ENCODE measurements around the gene GAA. TPM values are rescaled to one million over a fixed set of nuclear protein-coding genes. Genes with fewer than 3 reads are reported as not detected.
"Not testable (repeated sequence)": the region's sequence is repeated elsewhere in the genome, so short reads cannot be mapped to it uniquely, and the experiment has no call there.

Gene GAA
- total and polyA plus RNA-seq, 5 donors: 36.3 to 51.3 (median 44.8) TPM

- peak in 1 of 2 donors; percentile 14 for ATAC-seq
- Histone ChIP-seq H3K27me3 (ENCODE audit: control insufficient read depth, insufficient read depth) (no peaks in the 10 kb centered on the region), H3K27ac (ENCODE audit: low read length) (no peak overlapping the region), H3K4me1 (ENCODE audit: control insufficient read depth, insufficient read depth, low read length) (no peaks in the 10 kb centered on the region), H3K9me3 (ENCODE audit: control insufficient read depth, low read length) (no peaks in the 10 kb centered on the region), H3K4me3 (ENCODE audit: low read length) (no peak overlapping the region)
- 86% methylated on average over 13 of the region's 13 CpGs for WGBS
- peak in 1 of 3 donors; percentile 54 for DNase-seq
- intact Hi-C loops (cut with DNase I): loop anchor here in 1 of 4 donors (5.0 kb wide), 1 partner anchor 76 kb away; no protein-coding TSS in a partner anchor
These were observed 18.2 kb upstream of the GAA start for GRCh38 chr17:80083136-80083661.

DNA sequence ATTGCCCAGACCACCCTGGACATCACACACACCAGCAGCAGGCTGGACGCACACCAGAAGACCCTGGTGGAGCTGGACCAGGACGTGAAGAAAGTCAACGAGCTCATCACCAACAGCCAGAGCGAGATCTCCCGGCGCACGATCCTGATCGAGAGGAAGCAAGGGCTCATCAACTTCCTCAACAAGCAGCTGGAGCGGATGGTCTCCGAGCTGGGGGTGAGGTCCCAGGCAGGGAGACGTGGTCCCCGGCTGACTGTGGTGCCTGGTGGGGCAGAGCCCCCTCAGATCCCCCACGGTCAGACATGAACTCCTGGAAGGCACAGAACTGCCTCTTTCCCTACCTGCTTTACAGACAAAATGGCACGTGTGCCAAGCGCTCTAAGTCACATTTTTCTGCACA lies 16.6 kb upstream of the GAA start:
- ATAC-seq (no peak), DNase-seq (peak in 1 of 3 donors; percentile 40)
- 88% methylated on average over 15 of the region's 15 CpGs for WGBS
- Histone ChIP-seq H3K4me1 (ENCODE audit: control insufficient read depth, insufficient read depth, low read length) (no peaks in the 10 kb centered on the region), H3K9me3 (ENCODE audit: control insufficient read depth, low read length) (no peaks in the 10 kb centered on the region), H3K27ac (ENCODE audit: low read length) (no peak overlapping the region), H3K27me3 (ENCODE audit: control insufficient read depth, insufficient read depth) (no peaks in the 10 kb centered on the region), H3K4me3 (ENCODE audit: low read length) (no peak overlapping the region)
- intact Hi-C loops (cut with DNase I): loop anchor here in 1 of 4 donors (5.0 kb wide), 1 partner anchor 77 kb away; no protein-coding TSS in a partner anchor

DNA sequence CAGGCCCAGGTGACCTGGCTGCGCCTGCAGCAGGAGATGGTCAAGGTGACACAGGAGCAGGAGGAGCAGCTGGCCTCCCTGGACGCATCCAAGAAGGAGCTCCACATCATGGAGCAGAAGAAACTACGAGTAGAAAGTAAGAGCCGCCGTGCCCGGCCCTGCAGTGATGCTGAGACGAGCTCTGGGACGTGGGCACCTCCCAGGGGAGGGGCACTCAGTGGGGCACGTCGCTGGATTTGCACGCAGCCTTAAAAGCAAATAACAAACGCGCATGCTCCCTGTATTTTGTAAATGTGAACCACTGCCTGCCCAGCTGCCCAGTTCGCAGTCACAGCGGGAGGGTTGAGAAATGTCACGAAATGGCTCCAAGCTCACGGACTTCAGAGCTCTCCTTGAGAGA lies 15.3 kb upstream of the GAA start:
- 86% methylated on average over 17 of the region's 17 CpGs for WGBS
- Histone ChIP-seq H3K4me1 (ENCODE audit: control insufficient read depth, insufficient read depth, low read length) (no peaks in the 10 kb centered on the region), H3K27ac (ENCODE audit: low read length) (no peak overlapping the region), H3K4me3 (ENCODE audit: low read length) (no peak overlapping the region), H3K27me3 (ENCODE audit: control insufficient read depth, insufficient read depth) (no peaks in the 10 kb centered on the region), H3K9me3 (ENCODE audit: control insufficient read depth, low read length) (no peaks in the 10 kb centered on the region)
- DNase-seq: peak in 1 of 3 donors; percentile 53
- no peak for ATAC-seq
- intact Hi-C loops (cut with DNase I): no loop called here

GRCh38 chr17:80086616-80087015 lies 14.8 kb upstream of the GAA start:
- WGBS: 92% methylated on average over 11 of the region's 11 CpGs
- Histone ChIP-seq H3K4me3 (ENCODE audit: low read length) (no peak overlapping the region), H3K4me1 (ENCODE audit: control insufficient read depth, insufficient read depth, low read length) (no peaks in the 10 kb centered on the region), H3K27ac (ENCODE audit: low read length) (no peak overlapping the region), H3K27me3 (ENCODE audit: control insufficient read depth, insufficient read depth) (no peaks in the 10 kb centered on the region), H3K9me3 (ENCODE audit: control insufficient read depth, low read length) (no peaks in the 10 kb centered on the region)
- intact Hi-C loops (cut with DNase I): no loop called here
- ATAC-seq (no peak), DNase-seq (peak in 1 of 3 donors; percentile 27)

- no peak overlapping the region for H3K27ac ChIP-seq (ENCODE audit: low read length)
- H3K4me3 ChIP-seq (ENCODE audit: low read length): no peak overlapping the region
- DNase-seq (peak in 2 of 3 donors; percentile 7 to 27), ATAC-seq (no peak)
- intact Hi-C loops (cut with DNase I): no loop called here
- no peaks in the 10 kb centered on the region for H3K27me3 ChIP-seq (ENCODE audit: control insufficient read depth, insufficient read depth)
- 85% methylated on average over 34 of the region's 34 CpGs for WGBS
- no peaks in the 10 kb centered on the region for H3K9me3 ChIP-seq (ENCODE audit: control insufficient read depth, low read length)
- no peaks in the 10 kb centered on the region for H3K4me1 ChIP-seq (ENCODE audit: control insufficient read depth, insufficient read depth, low read length)
These were observed 13.8 kb upstream of the GAA start for GRCh38 chr17:80087346-80088265.

DNA sequence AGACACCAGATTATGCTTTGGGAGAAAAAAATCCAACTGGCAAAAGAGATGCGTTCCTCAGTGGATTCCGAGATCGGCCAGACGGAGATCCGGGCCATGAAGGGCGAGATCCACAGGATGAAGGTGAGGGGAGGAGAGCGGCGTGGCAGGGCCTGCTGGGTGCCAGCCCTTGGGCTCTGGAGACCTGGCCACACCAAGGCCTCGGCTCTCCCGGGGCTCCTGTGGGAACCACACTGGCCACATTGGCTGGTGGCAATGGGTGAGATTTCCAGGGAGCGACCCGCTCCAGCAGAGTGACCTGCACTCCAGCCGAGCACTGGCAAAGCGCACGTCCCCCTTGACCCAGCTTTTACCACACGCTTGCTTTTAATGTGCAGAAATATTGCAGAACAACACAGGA lies 11.6 kb upstream of the GAA start:
- Histone ChIP-seq H3K9me3 (ENCODE audit: control insufficient read depth, low read length) (no peaks in the 10 kb centered on the region), H3K4me3 (ENCODE audit: low read length) (no peak overlapping the region), H3K27me3 (ENCODE audit: control insufficient read depth, insufficient read depth) (no peaks in the 10 kb centered on the region), H3K27ac (ENCODE audit: low read length) (no peak overlapping the region), H3K4me1 (ENCODE audit: control insufficient read depth, insufficient read depth, low read length) (no peaks in the 10 kb centered on the region)
- ATAC-seq (no peak), DNase-seq (peak in 1 of 3 donors; percentile 41)
- 95% methylated on average over 16 of the region's 16 CpGs for whole genome bisulfite sequencing
- intact Hi-C loops (cut with DNase I): no loop called here

- 95% methylated on average over 44 of the region's 44 CpGs for WGBS
- ATAC-seq; intact Hi-C loops (cut with DNase I): not testable (repeated sequence)
These were observed 11.2 kb upstream of the GAA start for GRCh38 chr17:80090164-80090563.

DNA sequence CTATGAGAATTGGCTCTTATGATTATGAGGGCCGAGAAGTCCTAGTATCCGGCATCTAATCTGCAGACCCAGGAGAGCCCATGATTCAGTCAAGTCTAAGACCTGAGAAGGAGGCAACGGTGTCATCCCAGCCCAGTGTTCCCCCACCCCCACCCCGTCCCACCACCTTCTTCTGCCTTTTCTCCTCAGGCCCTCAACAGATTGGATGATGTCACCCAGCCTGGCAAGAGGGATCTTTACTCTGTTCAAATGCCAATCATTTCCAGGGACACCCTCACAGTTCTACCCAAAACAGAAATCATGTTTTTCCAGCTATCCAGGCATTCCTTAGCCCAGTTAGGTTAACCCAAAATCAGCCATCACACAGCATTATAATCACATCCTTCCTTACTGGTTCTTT lies 10.0 kb upstream of the GAA start:
- no peak overlapping the region for H3K27ac ChIP-seq (ENCODE audit: low read length)
- H3K4me3 ChIP-seq (ENCODE audit: low read length): no peak overlapping the region
- ATAC-seq: no peak
- H3K9me3 ChIP-seq (ENCODE audit: control insufficient read depth, low read length): no peaks in the 10 kb centered on the region
- 92% methylated on average over 4 of the region's 4 CpGs for WGBS
- peak in 1 of 3 donors; percentile 2 for DNase-seq
- H3K4me1 ChIP-seq (ENCODE audit: control insufficient read depth, insufficient read depth, low read length): no peaks in the 10 kb centered on the region
- intact Hi-C loops (cut with DNase I): no loop called here
- H3K27me3 ChIP-seq (ENCODE audit: control insufficient read depth, insufficient read depth): no peaks in the 10 kb centered on the region

More at GRCh38 chr17:80090164-80090563, 11.2 kb upstream of the GAA start:
- H3K4me3 ChIP-seq (ENCODE audit: low read length); H3K9me3 ChIP-seq (ENCODE audit: control insufficient read depth, low read length); DNase-seq; H3K27ac ChIP-seq (ENCODE audit: low read length); H3K4me1 ChIP-seq (ENCODE audit: control insufficient read depth, insufficient read depth, low read length); H3K27me3 ChIP-seq (ENCODE audit: control insufficient read depth, insufficient read depth): not testable (repeated sequence)

DNA sequence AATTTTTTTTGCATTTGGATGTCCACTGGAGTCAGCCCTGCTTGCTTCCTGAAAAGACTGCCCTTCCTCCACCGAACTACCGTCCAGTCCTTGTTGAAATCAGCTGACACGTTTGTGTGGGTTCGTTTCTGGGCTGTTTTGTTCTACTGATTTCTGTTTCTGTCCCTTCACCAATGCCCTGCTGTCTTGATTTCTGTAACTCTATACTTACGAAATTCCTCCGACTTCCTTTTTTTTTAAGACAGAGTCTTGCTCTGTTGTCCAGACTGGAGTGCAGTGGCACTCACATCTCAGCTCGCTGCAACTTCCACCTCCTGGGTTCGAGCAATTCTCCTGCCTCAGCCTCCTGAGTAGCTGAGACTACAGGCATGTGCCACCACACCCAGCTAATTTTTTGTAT lies 8.4 kb upstream of the GAA start:
- Histone ChIP-seq H3K4me1 (ENCODE audit: control insufficient read depth, insufficient read depth, low read length) (no peaks in the 10 kb centered on the region), H3K27me3 (ENCODE audit: control insufficient read depth, insufficient read depth) (no peaks in the 10 kb centered on the region), H3K4me3 (ENCODE audit: low read length) (no peak overlapping the region), H3K9me3 (ENCODE audit: control insufficient read depth, low read length) (no peaks in the 10 kb centered on the region), H3K27ac (ENCODE audit: low read length) (no peak overlapping the region)
- ATAC-seq (peak; percentile 41 to 47), DNase-seq (peak in 1 of 3 donors; percentile 29)
- intact Hi-C loops (cut with DNase I): no loop called here
- WGBS: 56% methylated on average over 8 of the region's 8 CpGs

DNA sequence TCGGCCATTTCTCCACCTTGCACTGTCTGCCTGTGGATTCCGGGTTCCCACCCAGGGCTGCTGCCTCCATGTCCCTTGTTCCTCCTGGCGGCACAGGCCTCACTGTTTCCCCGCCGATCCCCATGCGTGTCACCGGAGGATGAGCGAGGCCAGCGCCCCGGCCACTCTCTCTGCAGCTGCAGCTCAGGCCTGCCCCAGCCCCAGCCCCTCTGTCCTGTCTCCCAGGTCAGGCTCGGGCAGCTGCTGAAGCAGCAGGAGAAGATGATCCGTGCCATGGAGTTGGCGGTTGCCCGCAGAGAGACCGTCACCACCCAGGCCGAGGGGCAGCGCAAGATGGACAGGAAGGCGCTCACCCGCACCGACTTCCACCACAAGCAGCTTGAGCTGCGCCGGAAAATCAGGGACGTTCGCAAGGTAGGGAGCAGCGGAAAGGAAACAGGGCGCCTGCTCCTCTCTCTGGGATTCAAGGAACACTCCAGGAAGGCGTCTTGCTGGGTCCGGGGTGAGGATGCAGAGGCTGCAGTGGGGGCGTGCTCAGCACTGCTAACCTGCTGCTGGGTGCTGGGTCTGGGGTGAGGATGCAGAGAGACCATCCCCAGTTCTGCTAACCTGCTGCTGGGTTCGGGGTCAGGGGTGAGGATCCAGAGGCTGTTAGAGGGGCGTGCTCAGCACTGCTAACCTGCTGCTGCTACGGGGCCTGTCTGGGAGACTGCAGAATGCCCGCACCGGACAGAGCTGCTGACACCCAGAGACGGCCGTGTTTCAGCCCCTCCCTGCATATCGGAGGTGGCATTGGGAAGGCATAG lies 6.1 kb upstream of the GAA start:
- no peaks in the 10 kb centered on the region for H3K9me3 ChIP-seq (ENCODE audit: control insufficient read depth, low read length)
- peak in 2 of 3 donors; percentile 43 to 54 for DNase-seq
- H3K27ac ChIP-seq (ENCODE audit: low read length): no peak overlapping the region
- no peak for ATAC-seq
- H3K4me1 ChIP-seq (ENCODE audit: control insufficient read depth, insufficient read depth, low read length): no peaks in the 10 kb centered on the region
- no peak overlapping the region for H3K4me3 ChIP-seq (ENCODE audit: low read length)
- WGBS: 84% methylated on average over 37 of the region's 37 CpGs
- H3K27me3 ChIP-seq (ENCODE audit: control insufficient read depth, insufficient read depth): no peaks in the 10 kb centered on the region
- intact Hi-C loops (cut with DNase I): no loop called here

All from right cardiac atrium (tissue), 5 donors.